Muscle of leg (tissue), 16 donors: ENCODE measurements around the gene RPL13. TPM values are rescaled to one million over a fixed set of nuclear protein-coding genes. Genes with fewer than 3 reads are reported as not detected.
A peak's percentile ranks its signal among the peaks of the same experiment; 100 is the strongest.

Experiments
- DNase-seq: peaks from one replicate; pipeline ENCODE4 v3.0.0; 2013
- H3K27ac ChIP-seq: one replicate; pipeline ENCODE4 v1.5.1; 2013; ENCODE audit warnings: mild to moderate bottlenecking, low read length, control low read depth
- H3K27me3 ChIP-seq: one replicate; pipeline ENCODE4 v1.6.1; 2013; ENCODE audit warnings: low read length; ENCODE audit not compliant: control insufficient read depth, insufficient read depth
- H3K36me3 ChIP-seq: one replicate; pipeline ENCODE4 v1.6.1; 2013; ENCODE audit warnings: low read length; ENCODE audit not compliant: control insufficient read depth, insufficient read depth
- H3K4me1 ChIP-seq: one replicate; pipeline ENCODE4 v1.6.1; 2013; ENCODE audit warnings: low read length; ENCODE audit not compliant: control insufficient read depth, insufficient read depth
- H3K4me3 ChIP-seq: one replicate; pipeline ENCODE4 v1.5.1; 2013; ENCODE audit warnings: low read length, control low read depth
- H3K9me3 ChIP-seq: replicated peaks from 2 replicates; pipeline ENCODE4 v1.6.1; 2013; ENCODE audit warnings: low read depth, low read length; ENCODE audit not compliant: control insufficient read depth
- WGBS: methylation state at CpG from one replicate; pipeline ENCODE4 v1.1.5; 2013; ENCODE audit warnings: missing lambda C conversion rate; ENCODE audit not compliant: insufficient coverage; 5-methylcytosine and 5-hydroxymethylcytosine counted together
- long read RNA-seq, 11 donors: transcript quantifications; one replicate each; lab custom pipeline, GENCODE V29; 2026
- polyA plus RNA-seq, 8 donors: library from polyadenylated mRNA; unstranded; fragments of 120-200 nt; gene quantifications; one replicate each; pipeline versions ENCODE4 v1.2.1 to v1.2.3, GENCODE V29; 2013; ENCODE audit warnings: inconsistent platforms in 1 of 8, low replicate concordance in 1 of 8; ENCODE audit not compliant: insufficient read length in 8 of 8, insufficient read depth in 1 of 8
- total RNA-seq: library from RNA; stranded (reverse); fragments of 120-200 nt; gene quantifications from one replicate; pipeline ENCODE4 v1.2.4, GENCODE V29; 2013

The RPL13 gene
- total RNA-seq = 5,363 TPM
- polyA plus RNA-seq = 1,000 to 10,000 TPM; 3,790 to 5,718 (median 4,430) TPM
- long read RNA-seq, donor 1, full-length matches to known transcripts = 1,679 of 1,789 reads
- long read RNA-seq, donor 1, partial matches to known transcripts = 88 of 1,789 reads
- long read RNA-seq, donor 1, other reads (novel, unspliced or antisense) = 22 of 1,789 reads
- long read RNA-seq, donor 2, full-length matches to known transcripts = 322 of 360 reads
- long read RNA-seq, donor 2, partial matches to known transcripts = 38 of 360 reads
- long read RNA-seq, donor 2, other reads (novel, unspliced or antisense) = 0 of 360 reads
- long read RNA-seq, donor 3, full-length matches to known transcripts = 3,737 of 4,018 reads
- long read RNA-seq, donor 3, partial matches to known transcripts = 171 of 4,018 reads
- long read RNA-seq, donor 3, other reads (novel, unspliced or antisense) = 110 of 4,018 reads
- long read RNA-seq, donor 4, full-length matches to known transcripts = 2,091 of 2,604 reads
- long read RNA-seq, donor 4, partial matches to known transcripts = 466 of 2,604 reads
- long read RNA-seq, donor 4, other reads (novel, unspliced or antisense) = 47 of 2,604 reads
- long read RNA-seq, donor 5, full-length matches to known transcripts = 7,041 of 7,926 reads
- long read RNA-seq, donor 5, partial matches to known transcripts = 667 of 7,926 reads
- long read RNA-seq, donor 5, other reads (novel, unspliced or antisense) = 218 of 7,926 reads
- long read RNA-seq, donor 6, full-length matches to known transcripts = 6,504 of 7,407 reads
- long read RNA-seq, donor 6, partial matches to known transcripts = 723 of 7,407 reads
- long read RNA-seq, donor 6, other reads (novel, unspliced or antisense) = 180 of 7,407 reads
- long read RNA-seq, donor 7, full-length matches to known transcripts = 3,577 of 4,103 reads
- long read RNA-seq, donor 7, partial matches to known transcripts = 412 of 4,103 reads
- long read RNA-seq, donor 7, other reads (novel, unspliced or antisense) = 114 of 4,103 reads
- long read RNA-seq, donor 8, full-length matches to known transcripts = 2,748 of 3,277 reads
- long read RNA-seq, donor 8, partial matches to known transcripts = 459 of 3,277 reads
- long read RNA-seq, donor 8, other reads (novel, unspliced or antisense) = 70 of 3,277 reads
- long read RNA-seq, donor 9, full-length matches to known transcripts = 2,230 of 2,580 reads
- long read RNA-seq, donor 9, partial matches to known transcripts = 285 of 2,580 reads
- long read RNA-seq, donor 9, other reads (novel, unspliced or antisense) = 65 of 2,580 reads
- long read RNA-seq, donor 10, full-length matches to known transcripts = 3,793 of 4,383 reads
- long read RNA-seq, donor 10, partial matches to known transcripts = 497 of 4,383 reads
- long read RNA-seq, donor 10, other reads (novel, unspliced or antisense) = 93 of 4,383 reads
- long read RNA-seq, donor 11, full-length matches to known transcripts = 3,002 of 3,309 reads
- long read RNA-seq, donor 11, partial matches to known transcripts = 213 of 3,309 reads
- long read RNA-seq, donor 11, other reads (novel, unspliced or antisense) = 94 of 3,309 reads

GRCh38 chr16:89560378-89561141 lies at the start of gene RPL13:
Gene RPL13 (plus strand): TSS chr16:89560682. CDS start chr16:89560960, 278 bp downstream.
- peaks cover 62% of the 10 kb centered on the region for H3K36me3 ChIP-seq
- DNase-seq = peak; percentile 99
- no peaks in the 10 kb centered on the region for H3K9me3 ChIP-seq
- no peaks in the 10 kb centered on the region for H3K27me3 ChIP-seq
- H3K27ac ChIP-seq = peak within 1 kb of the TSS; percentile 96
- peaks cover 33% of the 10 kb centered on the region for H3K4me1 ChIP-seq
- WGBS = under 1% methylated on average over 86 of the region's 87 CpGs
- peak within 1 kb of the TSS; percentile 91 for H3K4me3 ChIP-seq

DNA sequence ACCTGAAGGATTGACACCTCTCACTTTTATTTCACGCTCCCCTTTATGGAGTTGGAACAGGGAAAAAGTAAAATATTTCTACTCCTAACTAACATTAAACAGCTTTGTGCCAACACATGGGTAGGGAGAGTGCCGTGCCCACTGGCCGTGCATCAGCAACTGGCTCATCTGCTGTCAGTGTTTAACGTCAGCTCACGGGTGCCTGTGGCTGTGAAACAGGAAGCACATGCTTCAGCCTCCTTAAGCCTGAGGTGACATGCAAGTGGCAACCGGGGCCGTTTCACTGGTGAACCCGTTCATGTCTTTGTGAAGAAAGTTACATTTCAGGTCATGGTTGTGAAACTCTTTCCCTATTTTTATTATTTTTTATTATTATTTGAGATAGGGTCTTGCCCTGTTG lies 49.1 kb upstream of the RPL13 start:
- Histone ChIP-seq H3K4me1 (peaks cover 18% of the 10 kb centered on the region), H3K27me3 (no peaks in the 10 kb centered on the region), H3K9me3 (no peaks in the 10 kb centered on the region), H3K4me3 (no peak overlapping the region), H3K27ac (no peak overlapping the region), H3K36me3 (peaks cover 44% of the 10 kb centered on the region)
- 73% methylated on average over 3 of the region's 8 CpGs for WGBS
- DNase-seq = no peak

DNA sequence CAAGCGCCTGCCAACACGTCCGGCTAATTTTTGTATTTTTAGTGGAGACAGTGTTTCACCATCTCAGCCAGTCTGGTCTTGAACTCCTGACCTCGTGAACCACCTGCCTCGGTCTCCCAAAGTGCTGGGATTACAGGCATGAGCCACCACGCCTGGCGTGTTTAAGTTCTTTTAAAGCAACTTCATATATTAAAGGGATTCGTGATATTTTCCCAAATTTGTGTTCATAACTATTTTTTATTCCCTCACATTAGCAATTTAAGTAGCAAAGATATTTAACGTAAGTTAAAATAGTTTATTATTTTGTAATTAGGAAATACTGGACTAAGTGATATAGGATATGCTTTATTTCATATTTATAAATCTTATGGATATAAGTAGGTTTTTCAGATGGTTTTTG lies 48.0 kb upstream of the RPL13 start:
- 94% methylated on average over 3 of the region's 9 CpGs for WGBS
- DNase-seq = no peak
- Histone ChIP-seq H3K36me3 (peaks cover 54% of the 10 kb centered on the region), H3K27ac (no peak overlapping the region), H3K27me3 (no peaks in the 10 kb centered on the region), H3K9me3 (no peaks in the 10 kb centered on the region), H3K4me1 (peaks cover 10% of the 10 kb centered on the region), H3K4me3 (no peak overlapping the region)

GRCh38 chr16:89517128-89517527 lies 43.4 kb upstream of the RPL13 start:
- H3K4me1 ChIP-seq = no peaks in the 10 kb centered on the region
- no peak overlapping the region for H3K27ac ChIP-seq
- 98% methylated on average over 7 of the region's 9 CpGs for WGBS
- DNase-seq = no peak
- H3K9me3 ChIP-seq = no peaks in the 10 kb centered on the region
- peaks cover 78% of the 10 kb centered on the region for H3K36me3 ChIP-seq
- no peaks in the 10 kb centered on the region for H3K27me3 ChIP-seq
- H3K4me3 ChIP-seq = no peak overlapping the region

DNA sequence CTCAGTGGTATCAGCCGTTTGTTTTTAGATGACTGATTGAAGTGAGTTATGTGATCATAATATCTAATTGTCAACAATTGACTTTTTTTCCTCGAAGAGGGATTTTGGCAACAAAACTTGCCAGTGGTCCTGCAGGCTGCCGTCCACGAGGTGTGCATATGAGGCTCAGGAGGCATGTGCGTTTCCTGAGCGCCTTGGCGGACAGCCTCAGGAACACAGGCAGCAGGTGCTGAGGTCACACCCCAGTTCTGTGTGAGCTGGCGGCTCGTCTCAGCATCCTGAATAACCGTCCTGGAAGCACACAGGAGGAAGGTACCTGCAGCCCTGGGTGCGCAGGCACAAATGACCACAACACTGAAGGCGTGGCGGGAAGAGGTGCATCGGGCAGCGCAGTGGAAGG lies 40.6 kb upstream of the RPL13 start:
- H3K27me3 ChIP-seq = no peaks in the 10 kb centered on the region

DNA sequence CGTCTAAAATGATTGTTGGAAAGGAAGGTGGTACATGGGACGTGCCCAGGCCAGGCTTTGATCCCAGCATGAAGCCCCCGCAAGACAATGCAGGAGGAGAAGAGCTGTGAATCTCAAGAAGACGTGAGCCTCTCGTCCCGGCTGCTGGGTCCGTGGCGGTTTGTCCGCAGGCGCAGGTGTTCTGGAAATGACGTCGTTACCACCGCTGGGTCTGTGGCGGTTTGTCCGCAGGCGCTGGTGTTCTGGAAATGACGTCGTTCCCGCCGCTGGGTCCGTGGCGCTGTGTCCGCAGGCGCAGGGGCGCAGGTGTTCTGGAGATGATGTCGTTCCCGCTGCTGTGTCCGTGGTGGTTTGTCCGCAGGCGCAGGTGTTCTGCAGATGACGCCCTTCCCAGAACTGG lies 38.2 kb upstream of the RPL13 start:
- H3K4me3 ChIP-seq = no peak overlapping the region
- H3K4me1 ChIP-seq = no peaks in the 10 kb centered on the region
- no peaks in the 10 kb centered on the region for H3K9me3 ChIP-seq
- no peak overlapping the region for H3K27ac ChIP-seq
- peaks cover 85% of the 10 kb centered on the region for H3K36me3 ChIP-seq
- H3K27me3 ChIP-seq = no peaks in the 10 kb centered on the region
- WGBS = 84% methylated on average over 31 of the region's 31 CpGs
- DNase-seq = no peak

More for the DNA sequence above, 40.6 kb upstream of the RPL13 start:
- 85% methylated on average over 13 of the region's 15 CpGs for WGBS
- Histone ChIP-seq H3K4me3 (no peak overlapping the region), H3K4me1 (no peaks in the 10 kb centered on the region), H3K36me3 (peaks cover 86% of the 10 kb centered on the region), H3K27ac (no peak overlapping the region), H3K9me3 (no peaks in the 10 kb centered on the region)
- no peak for DNase-seq

DNA sequence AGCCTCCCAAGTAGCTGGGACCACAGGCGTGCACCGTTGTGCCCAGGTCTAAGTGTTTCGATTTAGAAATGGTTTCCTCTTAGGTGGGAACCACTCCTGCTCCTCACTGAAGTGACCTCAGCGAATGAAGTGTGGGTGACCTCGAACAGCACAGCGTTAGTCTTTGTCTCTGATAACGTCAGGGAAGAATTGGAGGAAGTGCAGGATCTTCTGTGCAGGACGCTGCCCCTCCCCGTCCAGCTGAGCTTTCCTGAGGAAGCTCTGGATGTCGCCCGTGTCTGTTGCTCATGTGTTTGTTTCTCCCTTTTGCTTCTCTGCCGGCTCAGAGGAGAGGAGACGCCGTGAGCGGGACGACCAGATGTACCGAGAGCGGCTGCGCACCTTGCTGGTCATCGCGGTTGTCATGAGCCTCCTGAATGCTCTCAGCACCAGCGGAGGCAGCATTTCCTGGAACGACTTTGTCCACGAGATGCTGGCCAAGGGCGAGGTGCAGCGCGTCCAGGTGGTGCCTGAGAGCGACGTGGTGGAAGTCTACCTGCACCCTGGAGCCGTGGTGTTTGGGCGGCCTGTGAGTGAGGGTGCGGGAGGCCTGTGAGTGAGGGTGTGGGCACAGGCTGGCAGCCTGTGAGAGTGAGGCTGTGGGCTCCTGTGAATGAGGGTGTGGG lies 36.7 kb upstream of the RPL13 start:
- Histone ChIP-seq H3K4me3 (no peak overlapping the region), H3K27ac (no peak overlapping the region), H3K27me3 (no peaks in the 10 kb centered on the region), H3K36me3 (peaks cover 83% of the 10 kb centered on the region), H3K9me3 (no peaks in the 10 kb centered on the region), H3K4me1 (no peaks in the 10 kb centered on the region)
- no peak for DNase-seq
- WGBS = 91% methylated on average over 32 of the region's 32 CpGs

DNA sequence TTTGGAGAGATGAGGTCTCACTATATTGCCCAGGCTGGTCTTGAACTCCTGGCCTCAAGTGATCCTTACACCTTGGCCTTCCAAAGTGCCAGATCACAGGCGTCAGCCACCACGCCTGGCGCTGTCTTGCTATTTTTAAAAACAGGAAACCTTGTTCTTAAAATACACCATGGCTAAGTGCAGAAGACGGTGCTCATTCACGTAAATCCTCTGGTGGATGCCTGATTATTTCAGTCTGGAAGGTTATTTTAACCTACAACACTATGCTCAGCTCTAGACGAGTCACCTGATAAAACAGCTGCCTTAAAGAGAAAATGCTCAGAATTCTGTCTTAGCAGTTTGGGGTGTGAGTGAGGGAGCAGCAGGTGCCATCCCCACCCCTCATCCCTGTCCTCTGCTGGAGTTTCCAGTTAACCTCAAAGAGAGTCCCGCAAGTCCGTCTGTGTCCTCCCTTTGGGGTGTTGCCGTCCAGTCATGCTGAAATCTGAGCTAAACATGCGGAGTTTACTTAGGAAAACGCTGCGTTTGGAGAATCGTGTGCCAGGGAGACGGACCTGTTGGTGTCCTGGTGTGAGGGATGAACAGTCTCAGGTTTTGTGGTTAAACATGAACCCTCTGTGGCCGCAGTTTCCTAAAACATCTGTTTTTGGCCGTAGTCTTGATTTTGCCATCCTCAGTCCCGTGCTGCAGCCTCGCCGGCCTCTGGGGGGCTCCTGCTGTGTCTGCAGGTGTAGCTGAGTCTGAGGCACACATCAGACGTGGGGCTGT lies 35.2 kb upstream of the RPL13 start:
- H3K9me3 ChIP-seq = no peaks in the 10 kb centered on the region
- H3K27me3 ChIP-seq = no peaks in the 10 kb centered on the region
- peaks cover 77% of the 10 kb centered on the region for H3K36me3 ChIP-seq
- 62% methylated on average over 12 of the region's 20 CpGs for WGBS
- no peak for DNase-seq
- no peaks in the 10 kb centered on the region for H3K4me1 ChIP-seq
- no peak overlapping the region for H3K4me3 ChIP-seq
- no peak overlapping the region for H3K27ac ChIP-seq
